Midbrain (tissue), 1 donor: ENCODE data around the gene NLN.

Experiments
- DNase-seq: peaks from one replicate; lab custom pipeline; 2025; lab: John Stamatoyannopoulos, UW

The NLN gene

GRCh38 chr5:65808818-65809217 is 86.8 kb downstream of the NLN start:
- no peak for DNase-seq

- DNase-seq, result peak; percentile 77
These were observed 88.0 kb downstream of the NLN start for GRCh38 chr5:65809817-65810531.

DNA sequence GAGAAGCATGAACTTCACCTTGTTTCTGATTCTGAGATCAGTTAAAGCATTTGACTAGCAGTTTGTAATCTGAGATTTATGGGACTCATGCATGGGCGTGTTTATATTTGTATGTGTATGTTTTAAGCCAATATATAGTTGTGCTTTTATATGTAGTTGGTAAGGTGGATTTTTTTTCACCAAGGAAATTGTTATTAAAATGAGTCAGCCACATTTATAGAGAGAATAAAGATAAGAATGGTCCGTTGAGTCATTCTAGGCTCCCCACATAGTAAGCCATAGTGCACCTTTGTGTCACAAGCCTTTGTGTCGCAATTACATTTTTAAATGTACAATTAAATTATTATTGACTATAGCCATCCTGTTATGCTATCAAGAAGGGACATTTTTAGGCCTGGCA is 89.0 kb downstream of the NLN start:
- no peak for DNase-seq

- no peak for DNase-seq
These were observed 89.9 kb downstream of the NLN start for GRCh38 chr5:65811885-65812284.

GRCh38 chr5:65812648-65813047 is 90.6 kb downstream of the NLN start:
- no peak for DNase-seq

- DNase-seq, result no peak
These were observed 91.2 kb downstream of the NLN start for GRCh38 chr5:65813174-65813573.

DNA sequence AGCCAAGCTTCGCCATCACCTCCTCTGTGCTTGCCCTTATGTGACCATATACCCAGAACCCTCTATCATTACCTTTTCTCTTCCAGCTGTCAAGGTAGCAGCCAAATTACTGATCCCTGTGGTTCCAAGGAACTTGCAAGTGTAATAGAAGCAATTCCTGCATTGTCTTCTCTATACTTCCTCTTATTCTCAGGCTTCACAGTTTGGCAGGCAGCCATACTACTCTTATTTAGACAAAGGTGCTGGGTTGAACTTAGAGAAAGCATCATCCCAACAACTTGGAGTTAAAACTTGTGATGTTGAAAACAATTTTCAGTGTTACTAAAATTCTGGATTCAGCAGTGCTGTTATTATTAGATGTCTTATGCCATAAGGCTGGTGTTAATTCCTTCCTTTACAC is 93.2 kb downstream of the NLN start:
- no peak for DNase-seq

DNA sequence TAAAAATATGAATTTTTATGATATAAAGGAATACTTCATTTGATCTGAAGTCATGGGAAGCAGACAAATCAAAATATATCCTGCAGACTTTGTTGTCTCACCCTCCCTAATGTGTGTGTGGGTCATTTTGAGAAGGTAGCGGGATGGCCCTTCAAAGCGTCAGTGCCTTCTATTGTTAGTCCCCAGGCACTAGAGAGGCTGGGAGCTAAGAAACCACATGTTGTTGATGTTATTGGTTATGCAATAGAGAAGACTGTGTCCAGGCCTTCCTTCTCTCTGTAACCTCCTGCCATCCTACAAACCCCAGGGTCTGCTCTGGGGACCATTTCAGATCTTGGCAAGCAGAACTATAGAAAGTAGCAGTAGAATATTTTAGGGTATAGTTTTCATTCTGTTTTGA is 94.7 kb downstream of the NLN start:
- DNase-seq, result no peak

- peak; percentile 29 for DNase-seq
These were observed 95.9 kb downstream of the NLN start for GRCh38 chr5:65817931-65818330.

- DNase-seq, result peak; percentile 70
These were observed 96.6 kb downstream of the NLN start for GRCh38 chr5:65818592-65818991.

- no peak for DNase-seq
These were observed 97.4 kb downstream of the NLN start for GRCh38 chr5:65819215-65819904.

DNA sequence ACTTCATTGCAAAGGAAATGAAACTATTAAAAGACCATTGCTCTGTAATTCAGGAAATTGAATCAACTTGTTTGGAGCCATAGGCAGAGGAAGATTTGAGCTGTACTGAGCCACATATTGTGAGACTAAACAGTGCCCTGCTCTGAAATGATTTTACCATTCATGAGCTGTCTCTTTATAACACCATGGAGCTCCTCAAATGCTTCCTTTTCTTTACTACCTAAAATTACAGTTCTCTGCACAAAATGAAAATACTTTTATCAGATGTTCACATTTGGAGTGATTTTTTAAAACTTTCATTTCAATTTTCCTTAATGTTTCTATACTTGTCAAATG is 97.9 kb downstream of the NLN start:
- DNase-seq, result no peak

- DNase-seq, result no peak
These were observed 98.4 kb downstream of the NLN start for GRCh38 chr5:65820373-65820772.

GRCh38 chr5:65821966-65822365 is 100.0 kb downstream of the NLN start:
- DNase-seq, result no peak

DNA sequence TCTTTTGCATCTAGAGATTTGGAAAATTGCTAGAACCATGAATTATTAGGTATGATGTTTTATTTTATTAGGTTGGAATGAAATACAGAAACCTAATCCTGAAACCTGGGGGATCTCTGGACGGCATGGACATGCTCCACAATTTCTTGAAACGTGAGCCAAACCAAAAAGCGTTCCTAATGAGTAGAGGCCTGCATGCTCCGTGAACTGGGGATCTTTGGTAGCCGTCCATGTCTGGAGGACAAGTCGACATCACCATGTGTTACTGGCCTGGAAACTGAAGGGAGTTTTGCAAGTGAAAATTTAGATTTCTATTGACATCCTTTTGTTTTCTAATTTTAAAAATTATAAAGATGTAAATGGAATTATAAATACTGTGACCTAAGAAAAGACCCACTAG is 100.7 kb downstream of the NLN start:
- no peak for DNase-seq

DNA sequence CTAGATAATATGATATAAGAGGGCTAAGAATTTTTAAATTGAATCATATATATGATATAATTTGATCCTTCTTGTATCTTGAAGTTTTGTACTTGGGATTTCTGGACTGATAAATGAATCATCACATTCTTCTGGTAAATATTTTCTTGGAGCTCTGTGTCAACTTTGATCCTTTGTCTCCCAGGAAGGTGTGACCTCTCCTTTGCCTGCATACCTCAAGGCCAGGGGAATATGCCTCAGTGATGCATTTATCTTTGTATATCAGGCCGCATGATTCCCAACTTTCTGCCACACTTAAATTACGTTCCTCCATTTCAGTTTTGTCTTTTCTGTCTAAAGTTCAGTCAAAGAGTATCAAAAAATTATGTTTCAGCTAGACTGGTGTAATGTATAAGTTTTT is 101.2 kb downstream of the NLN start:
- DNase-seq, result no peak

GRCh38 chr5:65823845-65824445 is 101.9 kb downstream of the NLN start:
- no peak for DNase-seq

DNA sequence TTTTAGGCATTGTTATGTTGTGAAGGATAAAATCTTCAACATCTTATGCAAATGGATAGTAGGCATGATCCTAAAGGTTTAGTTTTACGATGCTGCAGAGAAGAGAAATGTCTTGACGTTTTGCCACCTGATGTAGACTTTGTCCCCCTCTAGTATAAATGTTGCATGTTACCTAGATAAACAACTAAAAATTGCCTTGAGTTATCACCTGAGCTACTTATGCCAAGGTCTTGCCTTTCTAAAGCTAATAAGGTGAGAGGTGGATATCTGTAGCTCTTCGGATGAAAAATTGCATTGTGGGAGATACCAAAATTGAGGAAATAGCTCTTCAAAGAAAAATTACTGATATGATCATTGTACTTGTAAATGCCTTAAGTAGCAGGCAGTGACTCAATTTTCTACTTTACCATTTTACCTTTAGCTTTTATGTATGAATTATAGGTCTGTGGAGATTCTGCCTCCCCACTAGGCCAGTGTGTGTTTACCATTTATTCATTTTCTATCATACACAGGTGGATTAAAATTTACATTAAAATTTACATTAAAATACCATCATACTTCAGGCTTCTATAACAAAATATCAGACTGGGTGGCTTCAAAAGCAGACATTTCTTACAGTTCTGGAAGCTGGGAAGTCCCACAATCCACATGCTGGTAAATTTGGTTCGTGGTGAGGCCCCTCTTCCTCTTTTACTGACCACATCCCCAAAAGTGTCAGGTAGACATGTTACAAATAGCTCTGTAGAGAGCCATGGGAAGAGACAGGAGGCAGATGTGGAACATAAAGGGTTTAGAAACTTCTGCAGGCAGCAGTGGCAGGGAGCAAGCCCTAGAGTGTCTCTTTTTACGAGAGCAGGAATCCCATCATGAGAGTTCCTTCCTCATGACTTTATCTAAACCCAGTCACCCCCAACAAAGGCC is 103.7 kb downstream of the NLN start:
- DNase-seq, result no peak

DNA sequence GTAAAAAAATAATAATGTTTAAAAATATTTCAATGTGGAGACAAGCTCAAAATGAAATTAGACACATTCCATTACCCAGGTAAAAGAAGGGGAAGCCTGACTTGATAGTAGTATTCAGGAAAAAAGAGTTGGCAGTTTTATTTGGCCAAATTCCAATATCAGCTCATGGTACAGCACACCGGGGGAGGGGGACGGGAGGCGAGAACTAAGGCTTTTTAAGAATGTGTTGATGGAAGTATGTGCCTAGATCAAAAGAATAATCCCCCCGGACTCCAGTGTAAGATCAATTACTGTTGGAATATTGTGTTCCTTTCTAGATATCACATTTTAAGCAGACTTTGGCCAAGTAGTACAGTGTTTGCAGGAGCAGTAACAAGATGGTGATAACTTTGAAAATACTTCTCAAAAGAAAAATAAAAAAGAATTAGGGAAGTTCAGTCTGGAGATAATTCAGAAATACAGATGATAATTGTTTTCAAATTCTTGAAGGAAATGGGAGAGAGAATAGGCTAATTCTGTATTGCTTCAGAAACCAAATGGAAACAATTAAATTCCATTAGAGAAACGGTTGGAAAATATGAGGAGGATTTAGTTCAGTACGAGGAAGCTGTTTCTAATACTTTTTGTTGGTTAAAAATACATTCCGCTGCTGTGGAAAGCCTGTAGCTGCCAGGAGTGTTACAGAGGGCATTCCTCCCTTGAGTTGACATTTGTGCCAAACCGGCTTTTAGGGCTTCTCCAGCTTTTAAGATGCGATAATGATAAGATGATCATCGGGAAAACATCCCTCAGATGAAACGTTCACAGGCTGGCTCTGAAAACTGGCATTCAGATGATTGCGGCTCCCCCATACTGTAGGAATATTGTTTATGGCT is 106.3 kb downstream of the NLN start:
- DNase-seq, result peak; percentile 27

- DNase-seq, result peak; percentile 85
These were observed 108.9 kb downstream of the NLN start for GRCh38 chr5:65830856-65831255.

DNA sequence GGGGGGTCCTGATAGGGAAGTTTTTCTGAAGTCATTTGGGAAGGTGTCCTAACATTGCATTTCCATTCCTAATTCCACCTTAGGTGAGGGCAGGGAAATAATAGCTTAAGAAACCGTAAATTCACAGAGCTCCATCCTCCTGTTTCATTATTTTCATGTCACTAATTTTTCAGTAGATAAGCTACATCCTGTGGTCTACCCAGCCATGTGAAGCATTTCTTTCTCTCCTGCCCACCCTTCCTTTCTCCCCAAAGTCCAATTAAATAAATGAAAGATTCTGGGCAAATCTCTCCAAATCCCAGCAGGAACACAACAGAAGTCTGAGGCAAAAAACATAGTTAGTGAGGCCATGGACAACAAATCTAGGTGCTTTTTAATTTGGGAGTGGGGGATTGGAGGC is 109.3 kb downstream of the NLN start:
- no peak for DNase-seq
